CD14-positive monocyte (primary cell): Measurements from ENCODE around the gene PIEZO1. TPM values are rescaled to one million over a fixed set of nuclear protein-coding genes. Genes with fewer than 3 reads are reported as not detected.

ENCODE experiments used
- DNase-seq, 3 donors: peaks; one replicate each; pipeline ENCODE4 v3.0.0-alpha.2; 2011 to 2022
- H2AFZ ChIP-seq: 2 replicates; pipeline ENCODE4 v1.6.0; 2012; ENCODE audit warnings: mild to moderate bottlenecking, low read depth, low read length, inconsistent platforms; ENCODE audit not compliant: insufficient read depth, poor library complexity, severe bottlenecking
- H3K27ac ChIP-seq, 2 donors: 1 replicate in 1 of 2; 2 replicates in 1 of 2; pipeline ENCODE4 v1.5.1; 2012 to 2013; ENCODE audit warnings: low read length in 2 of 2, control low read depth in 1 of 2, inconsistent platforms in 1 of 2, low read depth in 1 of 2, mild to moderate bottlenecking in 1 of 2
- H3K27me3 ChIP-seq, 2 donors: one replicate each; pipeline versions ENCODE4 v1.6.0 to v1.6.1; 2011 to 2013; ENCODE audit warnings: low read length in 2 of 2; ENCODE audit not compliant: control insufficient read depth in 2 of 2, insufficient read depth in 2 of 2
- H3K36me3 ChIP-seq, 2 donors: replicated peaks in 1 of 2; 1 replicate in 1 of 2; 2 replicates in 1 of 2; pipeline versions ENCODE4 v1.5.1 to v1.6.1; 2012 to 2013; ENCODE audit warnings: low read length in 2 of 2, control low read depth in 1 of 2, inconsistent platforms in 1 of 2, mild to moderate bottlenecking in 1 of 2; ENCODE audit not compliant: insufficient read depth in 2 of 2, control insufficient read depth in 1 of 2
- H3K4me1 ChIP-seq, 2 donors: 1 replicate in 1 of 2; 2 replicates in 1 of 2; pipeline versions ENCODE4 v1.5.1 to v1.6.1; 2012 to 2013; ENCODE audit warnings: low read length in 2 of 2, control low read depth in 1 of 2, inconsistent platforms in 1 of 2, mild to moderate bottlenecking in 1 of 2, moderate library complexity in 1 of 2; ENCODE audit not compliant: insufficient read depth in 2 of 2, control insufficient read depth in 1 of 2
- H3K4me2 ChIP-seq: replicated peaks from 2 replicates; pipeline ENCODE3; 2012; ENCODE audit warnings: low read length, moderate library complexity, mild to moderate bottlenecking; ENCODE audit not compliant: poor library complexity, severe bottlenecking; ENCODE audit errors: extremely low read depth
- H3K4me3 ChIP-seq, 3 experiments: fragments of 200-600 bp in 1 of 3; sonication (generic) in 1 of 3; replicated peaks in 1 of 3; 1 replicate in 2 of 3; 2 replicates in 1 of 3; pipeline ENCODE4 v1.5.1; 2011 to 2013; ENCODE audit warnings: low read length in 3 of 3, mild to moderate bottlenecking in 3 of 3, control low read depth in 2 of 3, low read depth in 2 of 3, inconsistent platforms in 1 of 3, moderate library complexity in 1 of 3
- H3K79me2 ChIP-seq: 2 replicates; pipeline ENCODE4 v1.6.0; 2012; ENCODE audit warnings: mild to moderate bottlenecking, control low read depth, inconsistent platforms, low read length, moderate library complexity; ENCODE audit not compliant: insufficient read depth
- H3K9ac ChIP-seq: 2 replicates; pipeline ENCODE4 v1.6.0; 2017; ENCODE audit warnings: low read length, mild to moderate bottlenecking; ENCODE audit not compliant: insufficient read depth, poor library complexity, severe bottlenecking
- H3K9me3 ChIP-seq, 2 donors: replicated peaks in 1 of 2; 1 replicate in 1 of 2; 2 replicates in 1 of 2; pipeline versions ENCODE4 v1.5.1 to v1.6.1; 2012 to 2013; ENCODE audit warnings: low read length in 2 of 2, control low read depth in 1 of 2; ENCODE audit not compliant: control insufficient read depth in 1 of 2, insufficient read depth in 1 of 2
- H4K20me1 ChIP-seq: 2 replicates; pipeline ENCODE4 v1.6.0; 2012; ENCODE audit warnings: mild to moderate bottlenecking, low read length, control low read depth, moderate library complexity; ENCODE audit not compliant: insufficient read depth
- H3K27ac Mint-ChIP-seq, 7 donors: one replicate each; pipeline ENCODE4 v1.8.0; 2020; ENCODE audit warnings: mild to moderate bottlenecking in 7 of 7, mixed read lengths in 7 of 7, moderate library complexity in 6 of 7, inconsistent platforms in 2 of 7
- H3K27me3 Mint-ChIP-seq, 3 donors: one replicate each; pipeline ENCODE4 v1.8.0; 2021 to 2022; ENCODE audit warnings: low read depth in 3 of 3, mild to moderate bottlenecking in 3 of 3, mixed read lengths in 3 of 3, moderate library complexity in 3 of 3, inconsistent platforms in 1 of 3
- H3K36me3 Mint-ChIP-seq, 2 donors: one replicate each; pipeline ENCODE4 v1.8.0; 2020; ENCODE audit warnings: mixed read lengths in 2 of 2, inconsistent platforms in 1 of 2, mild to moderate bottlenecking in 1 of 2
- H3K4me1 Mint-ChIP-seq: one replicate; pipeline ENCODE4 v1.8.0; 2020; ENCODE audit warnings: mild to moderate bottlenecking, mixed read lengths
- H3K4me3 Mint-ChIP-seq, 2 donors: one replicate each; pipeline ENCODE4 v1.8.0; 2020; ENCODE audit warnings: mild to moderate bottlenecking in 2 of 2, mixed read lengths in 2 of 2, moderate library complexity in 1 of 2
- H3K9me3 Mint-ChIP-seq, 7 donors: one replicate each; pipeline ENCODE4 v1.8.0; 2020 to 2022; ENCODE audit warnings: mixed read lengths in 7 of 7, mild to moderate bottlenecking in 6 of 7, moderate library complexity in 6 of 7, inconsistent platforms in 2 of 7
- CTCF ChIP-seq: fragments of 200-600 bp; IDR thresholded peaks from one replicate; pipeline ENCODE4 v1.8.0; 2022; ENCODE audit warnings: antibody characterized with exemption, mild to moderate bottlenecking
- WGBS: methylation state at CpG from one replicate; pipeline ENCODE4 v1.1.5; 2013; ENCODE audit warnings: missing lambda C conversion rate; ENCODE audit not compliant: insufficient coverage; 5-methylcytosine and 5-hydroxymethylcytosine counted together
- intact Hi-C, 2 donors: fragments of 100-400 bp; cut with micrococcal nuclease; formaldehyde crosslinking; loops; one replicate each; pipeline versions ENCODE4 v1.15.0 to v1.15.1; 2023
- polyA plus RNA-seq, 3 donors: library from polyadenylated mRNA; depleted of rRNA in 1 of 3; unstranded in 2 of 3; stranded (reverse) in 1 of 3; fragments of 300-500 nt in 2 of 3; fragments of >200 nt in 1 of 3; fragmentation: Illumina TruSeq in 2 of 3; gene quantifications; 1 replicate in 2 of 3; 2 replicates in 1 of 3; pipeline ENCODE4 v1.2.3, GENCODE V29; 2012 to 2021

PIEZO1 gene
- polyA plus RNA-seq, 3 donors = 10.2 to 405 (median 15.0) TPM

- Histone ChIP-seq H3K4me1 (no peaks in the 10 kb centered on the region), H3K27ac (no peak overlapping the region), H3K4me3 (no peak overlapping the region), H3K9ac (no peak overlapping the region), H3K79me2 (no peaks in the 10 kb centered on the region), H3K36me3 (peaks cover 44 to 48% of the 10 kb centered on the region in 2 donors), H3K9me3 (no peaks in the 10 kb centered on the region), H3K27me3 (no peaks in the 10 kb centered on the region), H2AFZ (no peak overlapping the region), H3K4me2 (no peak overlapping the region), H4K20me1 (peaks cover 8% of the 10 kb centered on the region)
- 95% methylated on average over 20 of the region's 24 CpGs for WGBS
- intact Hi-C loops = no loop called here
- Mint-ChIP-seq H3K27me3 (no peaks in the 10 kb centered on the region), H3K27ac (peak overlapping the region in 1 of 7 donors; percentile 34), H3K36me3 (peaks cover 20 to 59% of the 10 kb centered on the region in 2 donors), H3K4me3 (no peak overlapping the region), H3K4me1 (no peaks in the 10 kb centered on the region), H3K9me3 (peaks cover 0 to 3% (median 0%) of the 10 kb centered on the region in 7 donors)
- no peak for DNase-seq
- TF ChIP-seq CTCF = no peak
These were observed 37.4 kb upstream of the PIEZO1 start for GRCh38 chr16:88822281-88823040.

- peaks cover 20 to 53% of the 10 kb centered on the region in 2 donors for H3K36me3 Mint-ChIP-seq
- H3K9me3 ChIP-seq = no peaks in the 10 kb centered on the region
- whole genome bisulfite sequencing = 95% methylated on average over 21 of the region's 22 CpGs
- no peak overlapping the region for H2AFZ ChIP-seq
- no peaks in the 10 kb centered on the region for H3K79me2 ChIP-seq
- H3K27ac Mint-ChIP-seq = peak overlapping the region in 1 of 7 donors; percentile 62
- no peak overlapping the region for H3K27ac ChIP-seq
- TF ChIP-seq CTCF = no peak
- H3K4me3 Mint-ChIP-seq = no peak overlapping the region
- peaks cover 4% of the 10 kb centered on the region for H4K20me1 ChIP-seq
- H3K27me3 Mint-ChIP-seq = no peaks in the 10 kb centered on the region
- no peak overlapping the region for H3K4me3 ChIP-seq
- no peak overlapping the region for H3K9ac ChIP-seq
- H3K36me3 ChIP-seq = peaks cover 38 to 41% of the 10 kb centered on the region in 2 donors
- H3K4me1 Mint-ChIP-seq = no peaks in the 10 kb centered on the region
- intact Hi-C loops = no loop called here
- H3K4me2 ChIP-seq = no peak overlapping the region
- no peak for DNase-seq
- H3K9me3 Mint-ChIP-seq = peaks cover 0 to 3% (median 0%) of the 10 kb centered on the region in 7 donors
- H3K27me3 ChIP-seq = no peaks in the 10 kb centered on the region
- no peaks in the 10 kb centered on the region for H3K4me1 ChIP-seq
These were observed 36.3 kb upstream of the PIEZO1 start for GRCh38 chr16:88821168-88821850.
